Left renal pelvis (tissue), 4 donors: ENCODE results near the gene ZBTB16. TPM values are rescaled to one million over a fixed set of nuclear protein-coding genes. Genes with fewer than 3 reads are reported as not detected.

Source experiments
- DNase-seq, 4 donors: peaks; one replicate each; pipeline ENCODE4 v3.0.0-alpha.2; 2013; ENCODE audit warnings: low read depth in 4 of 4, low spot score in 3 of 4
- polyA plus RNA-seq, 4 donors: library from polyadenylated mRNA; unstranded; fragments of 120-200 nt; gene quantifications; one replicate each; pipeline ENCODE4 v1.2.1, GENCODE V29; 2013; ENCODE audit not compliant: insufficient read length in 4 of 4

ZBTB16 gene, protein sequence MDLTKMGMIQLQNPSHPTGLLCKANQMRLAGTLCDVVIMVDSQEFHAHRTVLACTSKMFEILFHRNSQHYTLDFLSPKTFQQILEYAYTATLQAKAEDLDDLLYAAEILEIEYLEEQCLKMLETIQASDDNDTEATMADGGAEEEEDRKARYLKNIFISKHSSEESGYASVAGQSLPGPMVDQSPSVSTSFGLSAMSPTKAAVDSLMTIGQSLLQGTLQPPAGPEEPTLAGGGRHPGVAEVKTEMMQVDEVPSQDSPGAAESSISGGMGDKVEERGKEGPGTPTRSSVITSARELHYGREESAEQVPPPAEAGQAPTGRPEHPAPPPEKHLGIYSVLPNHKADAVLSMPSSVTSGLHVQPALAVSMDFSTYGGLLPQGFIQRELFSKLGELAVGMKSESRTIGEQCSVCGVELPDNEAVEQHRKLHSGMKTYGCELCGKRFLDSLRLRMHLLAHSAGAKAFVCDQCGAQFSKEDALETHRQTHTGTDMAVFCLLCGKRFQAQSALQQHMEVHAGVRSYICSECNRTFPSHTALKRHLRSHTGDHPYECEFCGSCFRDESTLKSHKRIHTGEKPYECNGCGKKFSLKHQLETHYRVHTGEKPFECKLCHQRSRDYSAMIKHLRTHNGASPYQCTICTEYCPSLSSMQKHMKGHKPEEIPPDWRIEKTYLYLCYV
- polyA plus RNA-seq = 1 to 10 TPM; 1.2 to 1.9 (median 1.4) TPM

- DNase-seq = peak in 1 of 4 donors; percentile 50
Observed at GRCh38 chr11:114059278-114059983, at the start of gene ZBTB16. TSS of gene ZBTB16 (plus strand) at chr11:114059711. CDS start at chr11:114063301, 3,590 bp downstream.

GRCh38 chr11:114010931-114011330, 48.6 kb upstream of the ZBTB16 start:
- no peak for DNase-seq

- no peak for DNase-seq
Observed at GRCh38 chr11:114011443-114011842, 48.1 kb upstream of the ZBTB16 start.

DNA sequence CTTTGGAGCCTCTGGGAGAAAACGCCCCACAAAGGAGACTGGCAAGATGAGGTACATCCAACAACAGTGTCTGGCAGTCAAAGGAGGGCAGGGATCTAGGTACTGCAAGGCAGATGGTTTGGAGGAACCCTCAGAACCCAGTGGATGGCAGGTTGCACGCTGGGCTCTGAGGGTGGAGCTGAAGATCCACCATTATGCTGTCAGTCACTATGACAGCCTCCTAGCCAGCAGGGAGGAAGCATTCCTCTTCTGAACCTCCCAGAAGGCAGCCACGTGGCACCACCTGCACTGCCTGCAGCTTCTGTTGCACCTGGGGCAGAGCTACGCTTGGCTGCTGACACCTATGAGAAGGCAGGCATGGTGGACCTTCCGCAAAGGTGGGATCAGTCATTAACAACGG, 44.4 kb upstream of the ZBTB16 start:
- DNase-seq = no peak

GRCh38 chr11:114016986-114017385, 42.5 kb upstream of the ZBTB16 start:
- DNase-seq = no peak

- DNase-seq = no peak
Observed at GRCh38 chr11:114017723-114018122, 41.8 kb upstream of the ZBTB16 start.

DNA sequence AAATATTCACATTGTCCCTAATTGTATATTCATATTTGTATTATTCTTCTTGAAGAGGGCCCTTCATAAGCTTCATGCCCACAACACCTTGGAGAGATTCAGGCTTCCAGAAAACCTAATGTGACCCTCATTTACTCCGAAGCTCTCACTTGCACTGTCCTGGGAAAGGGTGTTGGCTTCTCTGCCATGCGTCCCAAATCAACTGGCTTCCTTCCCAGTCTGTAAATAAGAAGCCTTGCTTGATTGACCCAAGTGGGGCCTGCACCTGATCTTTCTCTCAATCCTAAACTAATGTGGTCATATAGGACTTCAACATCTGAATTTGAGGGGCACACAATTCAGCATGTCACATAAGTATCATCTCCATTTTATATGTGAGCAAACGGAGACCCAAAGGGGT, 40.5 kb upstream of the ZBTB16 start:
- no peak for DNase-seq

GRCh38 chr11:114019574-114019973, 39.9 kb upstream of the ZBTB16 start:
- no peak for DNase-seq

GRCh38 chr11:114025329-114025907, 34.1 kb upstream of the ZBTB16 start:
- no peak for DNase-seq

- no peak for DNase-seq
Observed at GRCh38 chr11:114026355-114026754, 33.2 kb upstream of the ZBTB16 start.

GRCh38 chr11:114027391-114027790, 32.1 kb upstream of the ZBTB16 start:
- no peak for DNase-seq

DNA sequence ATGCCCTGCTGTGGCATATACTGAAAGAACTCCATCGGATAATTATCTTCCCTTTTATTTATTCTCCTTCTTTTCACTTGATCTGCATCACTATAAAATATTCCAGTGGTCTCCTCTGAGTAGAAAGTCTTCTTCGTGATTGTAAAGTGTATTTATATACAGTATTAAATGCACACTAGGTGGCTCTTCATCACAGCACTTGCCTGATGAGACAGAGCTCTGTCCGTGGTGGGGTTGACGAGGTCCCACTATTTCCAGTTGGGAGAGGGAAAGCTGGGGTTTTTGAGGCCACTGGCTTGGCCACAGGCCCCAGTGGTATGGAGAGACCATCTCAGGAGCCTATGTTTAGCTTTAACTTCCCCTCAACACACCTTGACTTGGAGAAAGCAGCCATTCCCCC, 31.6 kb upstream of the ZBTB16 start:
- DNase-seq = no peak

DNA sequence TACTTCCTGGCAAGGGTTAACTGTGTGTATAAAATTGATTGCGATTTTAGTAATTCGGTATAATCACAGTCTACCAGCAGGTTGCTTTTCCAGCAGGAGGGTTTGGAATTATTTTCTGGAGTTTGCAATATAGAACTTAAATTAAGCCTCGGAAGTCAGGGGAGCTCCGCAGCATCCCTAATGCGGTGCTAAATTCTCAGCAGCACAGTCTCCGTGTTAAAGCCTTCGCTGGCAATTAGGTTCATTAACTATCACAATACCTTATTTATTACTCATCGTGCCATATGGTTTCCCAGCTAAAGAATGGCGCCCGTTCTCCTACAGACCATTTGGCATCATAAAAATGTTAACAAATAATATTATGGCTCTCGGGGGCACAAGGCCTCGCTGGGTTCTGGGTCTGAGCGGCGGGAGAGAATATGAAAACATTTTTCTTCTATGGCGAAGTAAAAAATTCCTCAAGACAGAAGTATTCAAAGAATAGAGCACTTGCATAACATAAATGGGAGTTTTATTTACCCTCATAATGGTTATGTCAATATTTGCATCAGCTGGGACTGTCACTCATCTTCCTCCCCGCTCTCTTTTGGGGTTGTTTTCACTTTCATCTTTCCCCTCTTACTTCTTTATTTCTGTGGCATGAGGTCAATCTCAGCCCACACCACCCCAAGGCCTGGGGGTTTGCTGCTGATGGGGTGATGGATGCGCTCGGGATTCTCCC, 28.1 kb upstream of the ZBTB16 start:
- no peak for DNase-seq

GRCh38 chr11:114031967-114032320, 27.6 kb upstream of the ZBTB16 start:
- no peak for DNase-seq

DNA sequence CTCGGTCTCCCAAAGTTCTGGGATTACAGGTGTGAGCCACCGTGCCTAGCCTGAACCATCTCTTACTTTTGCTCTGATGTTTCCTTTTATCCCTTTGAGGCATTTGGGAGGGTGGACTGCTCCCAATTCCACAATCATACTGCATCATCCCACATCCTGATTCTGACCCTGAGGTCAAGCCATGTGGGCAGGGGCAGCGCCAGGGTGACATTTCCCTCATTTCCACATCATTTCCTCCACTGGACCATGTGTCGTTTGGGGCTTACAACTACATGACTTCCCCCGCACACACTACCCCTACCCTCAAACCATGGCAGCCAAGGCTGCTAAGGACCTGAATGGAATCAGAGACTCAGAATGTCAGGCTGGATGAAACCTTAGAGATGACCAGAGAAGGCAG, 26.4 kb upstream of the ZBTB16 start:
- DNase-seq = no peak

DNA sequence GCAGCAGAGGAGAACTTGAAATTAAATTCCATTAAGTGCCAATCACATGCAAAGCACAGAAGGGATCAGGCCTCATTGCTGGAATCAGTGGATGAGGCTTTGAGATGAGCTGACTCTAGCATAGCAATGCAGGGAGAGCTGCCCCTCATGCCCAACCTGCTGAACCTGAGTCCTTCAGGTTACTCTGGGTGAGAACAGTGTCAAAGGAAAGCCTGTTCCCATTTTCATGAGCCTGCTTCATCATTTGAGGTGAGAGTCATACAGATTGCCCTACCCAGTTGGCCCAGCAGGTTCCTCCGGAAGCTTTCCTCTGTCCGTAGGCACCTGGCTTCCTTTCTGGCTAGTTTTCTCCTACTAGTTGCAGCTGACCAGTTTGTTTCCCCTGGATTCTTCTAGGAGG, 25.9 kb upstream of the ZBTB16 start:
- DNase-seq = no peak

DNA sequence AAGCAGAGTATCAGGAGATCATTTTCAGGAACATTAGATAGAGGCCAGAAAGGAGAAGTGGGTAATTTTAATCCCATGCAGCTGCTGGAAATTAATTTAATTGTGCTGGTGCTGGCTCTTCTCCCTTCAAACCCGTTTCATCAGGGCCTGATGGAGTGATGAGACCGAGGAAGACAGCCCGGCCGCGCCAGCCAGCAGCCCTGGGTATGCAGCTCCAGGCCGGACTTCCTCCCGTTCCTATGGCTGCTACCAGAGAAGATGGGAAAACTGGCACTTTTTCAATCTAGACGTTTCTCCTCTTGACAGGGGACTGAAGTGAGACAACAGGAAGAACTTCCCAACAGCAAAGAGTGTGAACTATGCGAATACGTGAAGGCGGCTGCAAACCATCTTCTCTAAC, 24.6 kb upstream of the ZBTB16 start:
- no peak for DNase-seq

GRCh38 chr11:114036147-114036811, 23.2 kb upstream of the ZBTB16 start:
- DNase-seq = peak in 2 of 4 donors; percentile 25 to 27

DNA sequence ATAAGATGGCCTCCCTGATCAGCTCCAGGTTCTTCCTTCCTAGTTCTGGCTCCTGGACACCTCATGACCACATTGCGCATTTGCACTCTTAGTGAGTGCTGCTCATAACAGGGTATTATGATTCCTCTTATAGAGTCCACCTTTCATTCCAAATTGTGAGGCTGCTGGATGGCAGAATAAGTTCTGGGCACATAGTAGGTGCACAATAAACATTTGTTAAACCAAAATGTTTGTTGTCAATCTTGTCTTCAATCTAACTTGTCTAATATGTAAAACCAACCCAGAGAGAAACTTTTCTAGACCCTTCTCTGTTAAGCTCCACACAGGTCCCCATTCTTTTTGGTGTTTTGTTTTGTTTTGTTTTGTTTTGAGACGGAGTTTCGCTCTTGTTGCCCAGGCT, 22.6 kb upstream of the ZBTB16 start:
- DNase-seq = no peak

DNA sequence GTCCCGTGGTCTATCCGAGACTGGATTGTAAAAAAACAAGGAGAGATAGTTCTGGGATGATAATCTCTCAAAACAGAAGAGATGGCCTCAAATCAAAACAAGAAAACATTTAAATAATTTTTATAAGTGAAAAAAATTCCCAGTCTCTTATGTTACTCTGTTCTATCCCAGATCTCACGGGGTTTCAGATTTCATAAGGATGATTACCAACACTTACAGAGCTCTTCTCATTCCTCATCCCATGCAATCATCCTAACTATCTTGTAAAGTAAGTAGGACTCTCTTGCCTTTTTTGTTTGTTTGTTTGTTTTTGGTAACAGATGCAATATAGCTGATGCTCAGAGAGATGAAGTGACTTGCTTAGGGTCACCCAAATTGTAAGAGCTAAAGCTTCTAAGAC, 20.0 kb upstream of the ZBTB16 start:
- DNase-seq = no peak
